Fibroblast of lung (primary cell): ENCODE data around the gene EPC2. TPM values are rescaled to one million over a fixed set of nuclear protein-coding genes. Genes with fewer than 3 reads are reported as not detected.

ENCODE experiments used
- DNase-seq, 2 donors: peaks; one replicate each; pipeline versions ENCODE4 v3.0.0 to v3.0.0-alpha.2; 2010; ENCODE audit warnings: low read depth in 2 of 2
- H2AFZ ChIP-seq: 2 replicates; pipeline ENCODE4 v1.5.1; 2012; ENCODE audit warnings: low read length, control low read depth, inconsistent platforms
- H3K27ac ChIP-seq: 2 replicates; pipeline ENCODE4 v1.5.1; 2011; ENCODE audit warnings: low read length, control low read depth; ENCODE audit not compliant: insufficient read depth
- H3K27me3 ChIP-seq: 2 replicates; pipeline ENCODE4 v1.5.1; 2011; ENCODE audit warnings: mild to moderate bottlenecking, low read length; ENCODE audit not compliant: control insufficient read depth, insufficient read depth
- H3K36me3 ChIP-seq: 2 replicates; pipeline ENCODE4 v1.5.1; 2011; ENCODE audit warnings: low read length; ENCODE audit not compliant: control insufficient read depth, insufficient read depth
- H3K4me1 ChIP-seq: 2 replicates; pipeline ENCODE4 v1.5.1; 2011; ENCODE audit warnings: low read length; ENCODE audit not compliant: control insufficient read depth, insufficient read depth; ENCODE audit errors: extremely low read depth
- H3K4me2 ChIP-seq: 2 replicates; pipeline ENCODE4 v1.5.1; 2011; ENCODE audit warnings: low read length, control low read depth; ENCODE audit not compliant: insufficient read depth; ENCODE audit errors: extremely low read depth
- H3K4me3 ChIP-seq, 4 experiments: fragments of 200-600 bp in 1 of 4; sonication (generic) in 1 of 4; replicated peaks in 1 of 4; 2 replicates each; pipeline ENCODE4 v1.5.1; 2011 to 2016; ENCODE audit warnings: low read length in 4 of 4, low read depth in 3 of 4, mild to moderate bottlenecking in 3 of 4, control low read depth in 2 of 4, inconsistent platforms in 1 of 4, mixed read lengths in 1 of 4; ENCODE audit not compliant: insufficient read depth in 1 of 4; ENCODE audit errors: control extremely low read depth in 1 of 4
- H3K79me2 ChIP-seq: 2 replicates; pipeline ENCODE4 v1.5.1; 2012; ENCODE audit warnings: mild to moderate bottlenecking, low read length, inconsistent platforms; ENCODE audit not compliant: control insufficient read depth, insufficient read depth
- H3K9ac ChIP-seq: 2 replicates; pipeline ENCODE4 v1.5.1; 2011; ENCODE audit warnings: mild to moderate bottlenecking, low read length, control low read depth; ENCODE audit not compliant: insufficient read depth
- H3K9me3 ChIP-seq: 2 replicates; pipeline ENCODE4 v1.5.1; 2012; ENCODE audit warnings: low read depth, low read length; ENCODE audit not compliant: control insufficient read depth, insufficient read depth
- H4K20me1 ChIP-seq: 2 replicates; pipeline ENCODE4 v1.5.1; 2011; ENCODE audit warnings: low read length; ENCODE audit not compliant: control insufficient read depth, insufficient read depth; ENCODE audit errors: extremely low read depth
- CTCF ChIP-seq, 2 donors: IDR thresholded peaks in 1 of 2; conservative IDR thresholded peaks in 1 of 2; 1 replicate in 1 of 2; 2 replicates in 1 of 2; pipeline ENCODE4 v1.5.1; 2011 to 2012; ENCODE audit warnings: low read length in 2 of 2, control low read depth in 1 of 2, inconsistent platforms in 1 of 2, low read depth in 1 of 2, mild to moderate bottlenecking in 1 of 2
- EZH2 ChIP-seq: IDR thresholded peaks from 2 replicates; pipeline ENCODE4 v1.5.1; 2012; ENCODE audit warnings: low read length, control low read depth, mild to moderate bottlenecking; ENCODE audit errors: missing control alignments
- polyA plus RNA-seq, 2 donors: library from polyadenylated mRNA; depleted of rRNA in 1 of 2; stranded (reverse) in 1 of 2; unstranded in 1 of 2; fragments of >200 nt; gene quantifications; 2 replicates each; pipeline ENCODE4 v1.2.1, GENCODE V29; 2011 to 2012; ENCODE audit warnings: missing spikeins in 1 of 2
- total RNA-seq: library from RNA; depleted of rRNA; stranded (reverse); fragments of >200 nt; gene quantifications from 2 replicates; pipeline ENCODE4 v1.2.1, GENCODE V29; 2014

Gene EPC2
- total and polyA plus RNA-seq, 2 donors (not counting 1 experiment from before 2014, with no cell fraction given), result 19.6 to 22.8 TPM

DNA sequence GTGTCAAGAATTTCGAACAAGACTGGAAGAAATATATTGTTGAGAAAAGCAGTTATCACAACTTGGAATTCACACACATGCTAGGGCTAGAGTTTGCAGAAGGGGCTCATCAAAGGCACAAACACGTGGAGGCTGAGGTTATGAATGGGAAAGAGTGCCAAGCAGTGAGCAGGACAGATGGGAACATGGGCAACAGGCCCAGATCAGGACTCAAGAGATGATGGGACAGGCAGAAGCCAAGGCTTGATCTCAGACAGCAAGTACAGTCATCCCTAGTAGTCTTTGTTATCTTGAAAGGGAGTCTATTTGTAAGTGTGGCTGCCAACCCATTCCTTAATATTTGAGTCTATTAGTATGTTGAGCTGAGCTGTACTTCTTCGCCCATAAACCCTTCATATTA is 22.2 kb upstream of the EPC2 start:
- Histone ChIP-seq H3K9ac (no peak overlapping the region), H4K20me1 (no peaks in the 10 kb centered on the region), H3K4me1 (no peaks in the 10 kb centered on the region), H3K79me2 (no peaks in the 10 kb centered on the region), H3K4me2 (no peak overlapping the region), H3K36me3 (no peaks in the 10 kb centered on the region), H3K4me3 (no peak overlapping the region), H3K27me3 (peaks cover 4% of the 10 kb centered on the region), H3K9me3 (no peaks in the 10 kb centered on the region), H3K27ac (no peak overlapping the region), H2AFZ (no peak overlapping the region)
- TF ChIP-seq CTCF (conservative IDR thresholded peaks at IDR 0.05 in 1 of 2, IDR thresholded peaks at IDR 0.05 in 1 of 2; ENCODE audit: low read depth in 1 of 2, low read length in 2 of 2) (no peak), EZH2 (no peak)
- no peak for DNase-seq

GRCh38 chr2:148623086-148623485 is 21.5 kb upstream of the EPC2 start:
- Histone ChIP-seq H3K27ac (no peak overlapping the region), H3K27me3 (peaks cover 4% of the 10 kb centered on the region), H2AFZ (no peak overlapping the region), H3K4me1 (no peaks in the 10 kb centered on the region), H3K9ac (no peak overlapping the region), H3K79me2 (no peaks in the 10 kb centered on the region), H4K20me1 (no peaks in the 10 kb centered on the region), H3K9me3 (no peaks in the 10 kb centered on the region), H3K4me3 (no peak overlapping the region), H3K36me3 (no peaks in the 10 kb centered on the region), H3K4me2 (no peak overlapping the region)
- DNase-seq, result no peak
- TF ChIP-seq EZH2 (no peak), CTCF (conservative IDR thresholded peaks at IDR 0.05 in 1 of 2, IDR thresholded peaks at IDR 0.05 in 1 of 2; ENCODE audit: low read depth in 1 of 2, low read length in 2 of 2) (no peak)

DNA sequence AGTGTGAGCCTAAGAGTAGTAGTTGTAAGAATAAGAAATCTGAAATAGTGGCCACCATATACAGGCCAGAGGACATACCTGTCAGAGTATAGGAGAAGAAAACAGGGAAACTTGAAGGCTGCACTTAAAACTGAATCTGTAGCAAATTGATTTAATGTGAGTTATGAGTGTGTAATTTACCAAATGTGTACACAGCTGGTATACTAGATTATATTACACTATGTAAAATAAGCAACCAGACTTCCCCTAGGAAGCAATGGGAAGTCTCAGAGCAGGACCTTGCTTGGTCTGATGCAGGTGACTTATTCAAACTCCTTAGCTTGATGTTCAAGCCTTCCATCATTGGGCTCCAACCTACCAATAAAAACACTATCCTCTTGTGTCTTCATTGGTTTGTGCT is 17.3 kb upstream of the EPC2 start:
- H3K4me2 ChIP-seq, result no peak overlapping the region
- no peak overlapping the region for H3K9ac ChIP-seq
- no peaks in the 10 kb centered on the region for H3K36me3 ChIP-seq
- H3K27ac ChIP-seq, result no peak overlapping the region
- no peaks in the 10 kb centered on the region for H3K9me3 ChIP-seq
- H3K4me3 ChIP-seq, result no peak overlapping the region
- no peaks in the 10 kb centered on the region for H3K4me1 ChIP-seq
- H3K27me3 ChIP-seq, result no peaks in the 10 kb centered on the region
- no peaks in the 10 kb centered on the region for H3K79me2 ChIP-seq
- H4K20me1 ChIP-seq, result no peaks in the 10 kb centered on the region
- no peak for DNase-seq
- TF ChIP-seq EZH2 (no peak), CTCF (conservative IDR thresholded peaks at IDR 0.05 in 1 of 2, IDR thresholded peaks at IDR 0.05 in 1 of 2; ENCODE audit: low read depth in 1 of 2, low read length in 2 of 2) (no peak)
- H2AFZ ChIP-seq, result no peak overlapping the region
